ENCODE measurements around the gene PROM2. TPM values are rescaled to one million over a fixed set of nuclear protein-coding genes. Genes with fewer than 3 reads are reported as not detected.

Gene PROM2
- total RNA-seq, 1 donor from 2014 or later = 2.3 TPM

- Histone ChIP-seq H3K36me3 (ENCODE audit: control insufficient read depth, insufficient read depth, low read length) (no peaks in the 10 kb centered on the region), H3K27me3 (ENCODE audit: control insufficient read depth, insufficient read depth, low read length) (no peaks in the 10 kb centered on the region), H3K4me3 (ENCODE audit: low read depth, low read length) (no peak overlapping the region)
- no peak for TF ChIP-seq CTCF (IDR thresholded peaks at IDR 0.05; ENCODE audit: insufficient read depth, low read length, poor library complexity, severe bottlenecking)
- no peak for DNase-seq (ENCODE audit: low read depth)
These were observed 37.7 kb downstream of the PROM2 start for GRCh38 chr2:95311815-95312542.

- DNase-seq (ENCODE audit: low read depth) = no peak
- no peaks in the 10 kb centered on the region for H3K36me3 ChIP-seq (ENCODE audit: control insufficient read depth, insufficient read depth, low read length)
- H3K27me3 ChIP-seq (ENCODE audit: control insufficient read depth, insufficient read depth, low read length) = no peaks in the 10 kb centered on the region
- no peak overlapping the region for H3K4me3 ChIP-seq (ENCODE audit: low read depth, low read length)
- TF ChIP-seq CTCF (IDR thresholded peaks at IDR 0.05; ENCODE audit: insufficient read depth, low read length, poor library complexity, severe bottlenecking) = no peak
These were observed 38.4 kb downstream of the PROM2 start for GRCh38 chr2:95312543-95313201.

- Histone ChIP-seq H3K27me3 (ENCODE audit: control insufficient read depth, insufficient read depth, low read length) (no peaks in the 10 kb centered on the region), H3K4me3 (ENCODE audit: low read depth, low read length) (no peak overlapping the region), H3K36me3 (ENCODE audit: control insufficient read depth, insufficient read depth, low read length) (no peaks in the 10 kb centered on the region)
- no peak for TF ChIP-seq CTCF (IDR thresholded peaks at IDR 0.05; ENCODE audit: insufficient read depth, low read length, poor library complexity, severe bottlenecking)
- DNase-seq (ENCODE audit: low read depth) = no peak
These were observed 39.3 kb downstream of the PROM2 start for GRCh38 chr2:95313296-95314131.

GRCh38 chr2:95314598-95314963 lies 40.3 kb downstream of the PROM2 start:
- Histone ChIP-seq H3K36me3 (ENCODE audit: control insufficient read depth, insufficient read depth, low read length) (no peaks in the 10 kb centered on the region), H3K4me3 (ENCODE audit: low read depth, low read length) (no peak overlapping the region), H3K27me3 (ENCODE audit: control insufficient read depth, insufficient read depth, low read length) (no peaks in the 10 kb centered on the region)
- DNase-seq (ENCODE audit: low read depth) = no peak
- no peak for TF ChIP-seq CTCF (IDR thresholded peaks at IDR 0.05; ENCODE audit: insufficient read depth, low read length, poor library complexity, severe bottlenecking)

- Histone ChIP-seq H3K36me3 (ENCODE audit: control insufficient read depth, insufficient read depth, low read length) (no peaks in the 10 kb centered on the region), H3K27me3 (ENCODE audit: control insufficient read depth, insufficient read depth, low read length) (no peaks in the 10 kb centered on the region), H3K4me3 (ENCODE audit: low read depth, low read length) (no peak overlapping the region)
- TF ChIP-seq CTCF (IDR thresholded peaks at IDR 0.05; ENCODE audit: insufficient read depth, low read length, poor library complexity, severe bottlenecking) = peak; percentile 89
- no peak for DNase-seq (ENCODE audit: low read depth)
These were observed 40.8 kb downstream of the PROM2 start for GRCh38 chr2:95314964-95315611.
